ENCODE data around the gene ADGRG3.

DNA sequence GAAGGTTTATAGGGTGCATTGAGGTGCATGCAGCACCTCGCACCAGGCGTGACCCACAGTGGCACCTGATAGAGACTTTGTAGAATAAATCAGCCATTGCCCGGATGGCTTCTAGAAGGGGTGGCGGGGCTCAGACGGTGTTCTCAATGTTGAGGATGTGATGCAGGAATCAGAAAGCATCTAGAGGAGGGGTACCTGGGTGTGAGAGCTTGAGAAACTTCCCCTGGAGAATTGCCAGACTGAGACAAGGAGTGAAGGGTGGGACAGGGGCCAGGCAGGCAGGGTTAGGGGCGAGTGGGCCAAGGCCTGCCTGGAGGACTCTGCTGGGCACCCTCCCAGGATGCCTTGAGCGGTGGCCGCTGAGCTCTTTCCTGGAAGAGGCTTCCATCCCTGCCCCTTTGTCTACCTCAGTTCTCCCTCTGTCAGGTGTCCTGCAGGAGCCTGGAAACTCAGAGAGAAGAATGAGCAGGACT is 48.9 kb upstream of the ADGRG3 start:
- TF ChIP-seq ZNF621 (tag by site-specific recombination; IDR thresholded peaks at IDR 0.05) (no peak), ZNF24 (tag by site-specific recombination; IDR thresholded peaks at IDR 0.05) (no peak), SP2 (tag by site-specific recombination; IDR thresholded peaks at IDR 0.05) (no peak), ZNF747 (tag by site-specific recombination; IDR thresholded peaks at IDR 0.05) (no peak), HOXD13 (CRISPR knock-in tag; IDR thresholded peaks at IDR 0.05; ENCODE audit: borderline replicate concordance) (no peak), ZNF776 (tag by site-specific recombination; IDR thresholded peaks at IDR 0.05; ENCODE audit: borderline replicate concordance) (no peak)
- TF ChIP-seq, protein P1, sequence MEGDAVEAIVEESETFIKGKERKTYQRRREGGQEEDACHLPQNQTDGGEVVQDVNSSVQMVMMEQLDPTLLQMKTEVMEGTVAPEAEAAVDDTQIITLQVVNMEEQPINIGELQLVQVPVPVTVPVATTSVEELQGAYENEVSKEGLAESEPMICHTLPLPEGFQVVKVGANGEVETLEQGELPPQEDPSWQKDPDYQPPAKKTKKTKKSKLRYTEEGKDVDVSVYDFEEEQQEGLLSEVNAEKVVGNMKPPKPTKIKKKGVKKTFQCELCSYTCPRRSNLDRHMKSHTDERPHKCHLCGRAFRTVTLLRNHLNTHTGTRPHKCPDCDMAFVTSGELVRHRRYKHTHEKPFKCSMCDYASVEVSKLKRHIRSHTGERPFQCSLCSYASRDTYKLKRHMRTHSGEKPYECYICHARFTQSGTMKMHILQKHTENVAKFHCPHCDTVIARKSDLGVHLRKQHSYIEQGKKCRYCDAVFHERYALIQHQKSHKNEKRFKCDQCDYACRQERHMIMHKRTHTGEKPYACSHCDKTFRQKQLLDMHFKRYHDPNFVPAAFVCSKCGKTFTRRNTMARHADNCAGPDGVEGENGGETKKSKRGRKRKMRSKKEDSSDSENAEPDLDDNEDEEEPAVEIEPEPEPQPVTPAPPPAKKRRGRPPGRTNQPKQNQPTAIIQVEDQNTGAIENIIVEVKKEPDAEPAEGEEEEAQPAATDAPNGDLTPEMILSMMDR (tag by site-specific recombination; IDR thresholded peaks at IDR 0.05), result no peak
- TF ChIP-seq, protein P2, sequence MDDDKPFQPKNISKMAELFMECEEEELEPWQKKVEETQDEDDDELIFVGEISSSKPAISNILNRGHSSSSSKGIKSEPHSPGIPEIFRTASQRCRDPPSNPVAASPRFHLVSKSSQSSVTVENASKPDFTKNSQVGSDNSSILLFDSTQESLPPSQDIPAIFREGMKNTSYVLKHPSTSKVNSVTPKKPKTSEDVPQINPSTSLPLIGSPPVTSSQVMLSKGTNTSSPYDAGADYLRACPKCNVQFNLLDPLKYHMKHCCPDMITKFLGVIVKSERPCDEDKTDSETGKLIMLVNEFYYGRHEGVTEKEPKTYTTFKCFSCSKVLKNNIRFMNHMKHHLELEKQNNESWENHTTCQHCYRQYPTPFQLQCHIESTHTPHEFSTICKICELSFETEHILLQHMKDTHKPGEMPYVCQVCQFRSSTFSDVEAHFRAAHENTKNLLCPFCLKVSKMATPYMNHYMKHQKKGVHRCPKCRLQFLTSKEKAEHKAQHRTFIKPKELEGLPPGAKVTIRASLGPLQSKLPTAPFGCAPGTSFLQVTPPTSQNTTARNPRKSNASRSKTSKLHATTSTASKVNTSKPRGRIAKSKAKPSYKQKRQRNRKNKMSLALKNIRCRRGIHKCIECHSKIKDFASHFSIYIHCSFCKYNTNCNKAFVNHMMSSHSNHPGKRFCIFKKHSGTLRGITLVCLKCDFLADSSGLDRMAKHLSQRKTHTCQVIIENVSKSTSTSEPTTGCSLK (tag by site-specific recombination; IDR thresholded peaks at IDR 0.05), result no peak
- TF ChIP-seq, protein P3, sequence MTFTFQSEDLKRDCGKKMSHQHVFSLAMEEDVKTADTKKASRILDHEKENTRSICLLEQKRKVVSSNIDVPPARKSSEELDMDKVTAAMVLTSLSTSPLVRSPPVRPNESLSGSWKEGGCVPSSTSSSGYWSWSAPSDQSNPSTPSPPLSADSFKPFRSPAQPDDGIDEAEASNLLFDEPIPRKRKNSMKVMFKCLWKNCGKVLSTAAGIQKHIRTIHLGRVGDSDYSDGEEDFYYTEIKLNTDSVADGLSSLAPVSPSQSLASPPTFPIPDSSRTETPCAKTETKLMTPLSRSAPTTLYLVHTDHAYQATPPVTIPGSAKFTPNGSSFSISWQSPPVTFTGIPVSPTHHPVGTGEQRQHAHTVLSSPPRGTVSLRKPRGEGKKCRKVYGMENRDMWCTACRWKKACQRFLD (tag by site-specific recombination; IDR thresholded peaks at IDR 0.05), result no peak
- TF ChIP-seq, protein P4, sequence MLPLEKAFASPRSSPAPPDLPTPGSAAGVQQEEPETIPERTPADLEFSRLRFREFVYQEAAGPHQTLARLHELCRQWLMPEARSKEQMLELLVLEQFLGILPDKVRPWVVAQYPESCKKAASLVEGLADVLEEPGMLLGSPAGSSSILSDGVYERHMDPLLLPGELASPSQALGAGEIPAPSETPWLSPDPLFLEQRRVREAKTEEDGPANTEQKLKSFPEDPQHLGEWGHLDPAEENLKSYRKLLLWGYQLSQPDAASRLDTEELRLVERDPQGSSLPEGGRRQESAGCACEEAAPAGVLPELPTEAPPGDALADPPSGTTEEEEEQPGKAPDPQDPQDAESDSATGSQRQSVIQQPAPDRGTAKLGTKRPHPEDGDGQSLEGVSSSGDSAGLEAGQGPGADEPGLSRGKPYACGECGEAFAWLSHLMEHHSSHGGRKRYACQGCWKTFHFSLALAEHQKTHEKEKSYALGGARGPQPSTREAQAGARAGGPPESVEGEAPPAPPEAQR (tag by site-specific recombination; IDR thresholded peaks at IDR 0.05), result no peak
- TF ChIP-seq, protein P5, sequence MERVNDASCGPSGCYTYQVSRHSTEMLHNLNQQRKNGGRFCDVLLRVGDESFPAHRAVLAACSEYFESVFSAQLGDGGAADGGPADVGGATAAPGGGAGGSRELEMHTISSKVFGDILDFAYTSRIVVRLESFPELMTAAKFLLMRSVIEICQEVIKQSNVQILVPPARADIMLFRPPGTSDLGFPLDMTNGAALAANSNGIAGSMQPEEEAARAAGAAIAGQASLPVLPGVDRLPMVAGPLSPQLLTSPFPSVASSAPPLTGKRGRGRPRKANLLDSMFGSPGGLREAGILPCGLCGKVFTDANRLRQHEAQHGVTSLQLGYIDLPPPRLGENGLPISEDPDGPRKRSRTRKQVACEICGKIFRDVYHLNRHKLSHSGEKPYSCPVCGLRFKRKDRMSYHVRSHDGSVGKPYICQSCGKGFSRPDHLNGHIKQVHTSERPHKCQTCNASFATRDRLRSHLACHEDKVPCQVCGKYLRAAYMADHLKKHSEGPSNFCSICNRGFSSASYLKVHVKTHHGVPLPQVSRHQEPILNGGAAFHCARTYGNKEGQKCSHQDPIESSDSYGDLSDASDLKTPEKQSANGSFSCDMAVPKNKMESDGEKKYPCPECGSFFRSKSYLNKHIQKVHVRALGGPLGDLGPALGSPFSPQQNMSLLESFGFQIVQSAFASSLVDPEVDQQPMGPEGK (tag by site-specific recombination; IDR thresholded peaks at IDR 0.05), result no peak
